Measurements from ENCODE around the gene MRPS15. TPM values are rescaled to one million over a fixed set of nuclear protein-coding genes. Genes with fewer than 3 reads are reported as not detected.

Gene MRPS15
- total and polyA plus RNA-seq, 2 donors (not counting 3 experiments of a cell fraction or from before 2014, with no cell fraction given), result 47.1 to 105 TPM

DNA sequence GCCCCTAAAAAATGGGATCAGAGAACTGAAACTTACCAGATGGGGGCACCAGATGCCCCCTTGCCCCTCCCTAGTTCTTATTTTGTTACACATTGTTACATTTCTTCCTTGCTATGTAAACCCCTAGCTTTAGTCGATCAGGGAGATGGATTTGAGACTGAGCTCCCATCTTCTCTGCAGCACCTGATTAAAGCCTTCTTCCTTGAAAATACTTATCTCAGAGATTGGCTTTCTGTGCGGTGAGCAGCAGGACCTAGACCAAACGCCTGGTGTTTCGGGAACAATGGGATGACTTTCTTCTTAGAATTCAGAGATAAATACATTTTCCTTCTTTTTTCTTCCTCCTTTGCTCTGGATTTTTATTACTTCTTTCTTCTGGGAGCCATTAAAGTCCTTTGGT is 49.8 kb downstream of the MRPS15 start:
- intact Hi-C loops (cut with micrococcal nuclease) (no loop called here), dilution Hi-C loops (cut with MboI; ENCODE audit: extremely low pct_ligation_motif_present, low sequenced_read_pairs) (no loop called here)
- H2AFZ ChIP-seq (ENCODE audit: low read depth, low read length), result no peak overlapping the region
- H3K9me1 ChIP-seq (replicated peaks; ENCODE audit: control insufficient read depth, extremely low read depth, insufficient read depth, low read length), result no peaks in the 10 kb centered on the region
- no peaks in the 10 kb centered on the region for H3K9me3 ChIP-seq (replicated peaks; ENCODE audit: control insufficient read depth, insufficient read depth, low read length)
- no peak overlapping the region for H3K27ac ChIP-seq (ENCODE audit: insufficient read depth, low read depth, low read length)
- H3K79me2 ChIP-seq (ENCODE audit: control insufficient read depth, insufficient read depth, low read length), result no peaks in the 10 kb centered on the region
- H3K4me2 ChIP-seq (ENCODE audit: insufficient read depth, low read length), result no peak overlapping the region
- no peaks in the 10 kb centered on the region for H3K36me3 ChIP-seq (ENCODE audit: control insufficient read depth in 2 of 2, extremely low read depth in 1 of 2, insufficient read depth in 2 of 2, low read length in 2 of 2)
- TF ChIP-seq GATA2 (IDR thresholded peaks at IDR 0.05; ENCODE audit: insufficient read depth, insufficient read length, low read depth, low read length) (no peak), POLR2A (IDR thresholded peaks at IDR 0.05; ENCODE audit: low read depth, low read length) (no peak), JUN (IDR thresholded peaks at IDR 0.05; ENCODE audit: borderline replicate concordance, insufficient read depth, insufficient read length, low read depth) (no peak), FOS (IDR thresholded peaks at IDR 0.05; ENCODE audit: borderline replicate concordance, insufficient read depth, low read length) (no peak), MYC (IDR thresholded peaks at IDR 0.05; ENCODE audit: low read depth, low read length) (no peak), EZH2 (IDR thresholded peaks at IDR 0.05; ENCODE audit: borderline replicate concordance, low read depth, low read length, severe bottlenecking) (no peak)
- TF ChIP-seq, protein P1, sequence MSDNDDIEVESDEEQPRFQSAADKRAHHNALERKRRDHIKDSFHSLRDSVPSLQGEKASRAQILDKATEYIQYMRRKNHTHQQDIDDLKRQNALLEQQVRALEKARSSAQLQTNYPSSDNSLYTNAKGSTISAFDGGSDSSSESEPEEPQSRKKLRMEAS (IDR thresholded peaks at IDR 0.05; ENCODE audit: insufficient read depth, insufficient read length), result no peak
- TF ChIP-seq, protein P2, sequence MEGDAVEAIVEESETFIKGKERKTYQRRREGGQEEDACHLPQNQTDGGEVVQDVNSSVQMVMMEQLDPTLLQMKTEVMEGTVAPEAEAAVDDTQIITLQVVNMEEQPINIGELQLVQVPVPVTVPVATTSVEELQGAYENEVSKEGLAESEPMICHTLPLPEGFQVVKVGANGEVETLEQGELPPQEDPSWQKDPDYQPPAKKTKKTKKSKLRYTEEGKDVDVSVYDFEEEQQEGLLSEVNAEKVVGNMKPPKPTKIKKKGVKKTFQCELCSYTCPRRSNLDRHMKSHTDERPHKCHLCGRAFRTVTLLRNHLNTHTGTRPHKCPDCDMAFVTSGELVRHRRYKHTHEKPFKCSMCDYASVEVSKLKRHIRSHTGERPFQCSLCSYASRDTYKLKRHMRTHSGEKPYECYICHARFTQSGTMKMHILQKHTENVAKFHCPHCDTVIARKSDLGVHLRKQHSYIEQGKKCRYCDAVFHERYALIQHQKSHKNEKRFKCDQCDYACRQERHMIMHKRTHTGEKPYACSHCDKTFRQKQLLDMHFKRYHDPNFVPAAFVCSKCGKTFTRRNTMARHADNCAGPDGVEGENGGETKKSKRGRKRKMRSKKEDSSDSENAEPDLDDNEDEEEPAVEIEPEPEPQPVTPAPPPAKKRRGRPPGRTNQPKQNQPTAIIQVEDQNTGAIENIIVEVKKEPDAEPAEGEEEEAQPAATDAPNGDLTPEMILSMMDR (IDR thresholded peaks at IDR 0.05; ENCODE audit: extremely low read depth in 1 of 2, insufficient read depth in 1 of 2, low read depth in 1 of 2, low read length in 2 of 2), result no peak
- no TSS peak for BruUV-seq (replicated peaks)
- DNase-seq (ENCODE audit: low read depth, low spot score) (no peak), FAIRE-seq (no peak)
- no peak overlapping the region for H3K9ac ChIP-seq (replicated peaks; ENCODE audit: extremely low read depth, insufficient read depth, low read length)
- no peaks in the 10 kb centered on the region for H3K27me3 ChIP-seq (ENCODE audit: control insufficient read depth in 2 of 2, insufficient read depth in 2 of 2, low read length in 2 of 2)
- no peak overlapping the region for H3K4me3 ChIP-seq (replicated peaks in 1 of 3; ENCODE audit: insufficient read depth in 1 of 3, low read depth in 1 of 3, low read length in 3 of 3)
- H3K4me1 ChIP-seq (ENCODE audit: control insufficient read depth, extremely low read depth, insufficient read depth, low read length), result no peaks in the 10 kb centered on the region
- CTCF ChIA-PET, result interaction anchor here (3.2 kb wide), 1 partner anchor 72 kb away, joined by 28 read pairs; no protein-coding TSS in a partner anchor
- POLR2A ChIA-PET, result no interaction called here
- H4K20me1 ChIP-seq (replicated peaks; ENCODE audit: control insufficient read depth, extremely low read depth, insufficient read depth, low read length), result no peaks in the 10 kb centered on the region

Data from endothelial cell of umbilical vein (primary cell).